Activated T-helper 1 cell treated with anti-CD3 and anti-CD28 coated beads, Interleukin-12 subunit alpha, Interleukin-12 subunit beta, Interleukin-2, Interleukin-4 antibody, amounts not matched to agents 30 ng/mL and 10 ng/mL and 1 ng/mL, durations not matched to agents 14 hours and 24 hours and 36 hours (primary cell): ENCODE results near the gene FURIN. TPM values are rescaled to one million over a fixed set of nuclear protein-coding genes. Genes with fewer than 3 reads are reported as not detected.

ENCODE experiments used
- DNase-seq: peaks from one replicate; pipeline ENCODE4 v3.0.0; 2021; ENCODE audit warnings: low spot score
- H3K27ac Mint-ChIP-seq: one replicate; pipeline ENCODE4 v1.8.0; 2021; ENCODE audit warnings: mild to moderate bottlenecking, mixed read lengths
- H3K27me3 Mint-ChIP-seq: one replicate; pipeline ENCODE4 v1.8.0; 2022; ENCODE audit warnings: mild to moderate bottlenecking, moderate library complexity, mixed read lengths; ENCODE audit not compliant: insufficient read depth
- H3K36me3 Mint-ChIP-seq: one replicate; pipeline ENCODE4 v1.8.0; 2021; ENCODE audit warnings: low read depth, mixed read lengths
- H3K4me1 Mint-ChIP-seq: one replicate; pipeline ENCODE4 v1.8.0; 2021; ENCODE audit warnings: low read depth, mixed read lengths
- H3K4me3 Mint-ChIP-seq: one replicate; pipeline ENCODE4 v1.8.0; 2021; ENCODE audit warnings: mild to moderate bottlenecking, moderate library complexity, mixed read lengths
- H3K9me3 Mint-ChIP-seq: one replicate; pipeline ENCODE4 v1.8.0; 2021; ENCODE audit warnings: mixed read lengths
- intact Hi-C: fragments of 100-400 bp; cut with micrococcal nuclease; formaldehyde crosslinking; loops from one replicate; pipeline ENCODE4 v1.15.1; 2024
- total RNA-seq: library from RNA; stranded (reverse); gene quantifications from 2 replicates; pipeline ENCODE4 v1.2.3, GENCODE V29; 2022

FURIN gene
- total RNA-seq, 1 donor from 2014 or later, result 530 TPM

- Mint-ChIP-seq H3K9me3 (no peaks in the 10 kb centered on the region), H3K4me1 (peaks cover 64% of the 10 kb centered on the region), H3K4me3 (peak overlapping the region; percentile 97), H3K36me3 (peaks cover 78% of the 10 kb centered on the region), H3K27ac (peak overlapping the region; percentile 74), H3K27me3 (no peaks in the 10 kb centered on the region)
- no peak for DNase-seq
- intact Hi-C loops, result no loop called here
Measured at GRCh38 chr15:90875549-90875981, 7.2 kb downstream of the FURIN start.

- peak overlapping the region; percentile 86 for H3K27ac Mint-ChIP-seq
- no peaks in the 10 kb centered on the region for H3K27me3 Mint-ChIP-seq
- peaks cover 76% of the 10 kb centered on the region for H3K36me3 Mint-ChIP-seq
- peak overlapping the region; percentile 97 for H3K4me3 Mint-ChIP-seq
- intact Hi-C loops, result no loop called here
- no peaks in the 10 kb centered on the region for H3K9me3 Mint-ChIP-seq
- peaks cover 60% of the 10 kb centered on the region for H3K4me1 Mint-ChIP-seq
- DNase-seq, result no peak
Measured at GRCh38 chr15:90876046-90876445, 7.7 kb downstream of the FURIN start.

GRCh38 chr15:90876512-90877170 is 8.3 kb downstream of the FURIN start:
- peaks cover 60% of the 10 kb centered on the region for H3K4me1 Mint-ChIP-seq
- peak overlapping the region; percentile 86 for H3K27ac Mint-ChIP-seq
- no peaks in the 10 kb centered on the region for H3K27me3 Mint-ChIP-seq
- H3K4me3 Mint-ChIP-seq, result peak overlapping the region; percentile 75
- no peaks in the 10 kb centered on the region for H3K9me3 Mint-ChIP-seq
- DNase-seq, result no peak
- intact Hi-C loops, result no loop called here
- H3K36me3 Mint-ChIP-seq, result peaks cover 76% of the 10 kb centered on the region

GRCh38 chr15:90877315-90877714 is 8.9 kb downstream of the FURIN start:
- H3K4me3 Mint-ChIP-seq, result peak overlapping the region; percentile 75
- peak overlapping the region; percentile 86 for H3K27ac Mint-ChIP-seq
- DNase-seq, result no peak
- H3K36me3 Mint-ChIP-seq, result peaks cover 74% of the 10 kb centered on the region
- H3K4me1 Mint-ChIP-seq, result peaks cover 60% of the 10 kb centered on the region
- intact Hi-C loops, result no loop called here
- no peaks in the 10 kb centered on the region for H3K9me3 Mint-ChIP-seq
- no peaks in the 10 kb centered on the region for H3K27me3 Mint-ChIP-seq

GRCh38 chr15:90877996-90878395 is 9.6 kb downstream of the FURIN start:
- peak overlapping the region; percentile 75 for H3K4me3 Mint-ChIP-seq
- intact Hi-C loops, result no loop called here
- H3K36me3 Mint-ChIP-seq, result peaks cover 70% of the 10 kb centered on the region
- no peaks in the 10 kb centered on the region for H3K27me3 Mint-ChIP-seq
- no peak for DNase-seq
- peaks cover 65% of the 10 kb centered on the region for H3K4me1 Mint-ChIP-seq
- no peaks in the 10 kb centered on the region for H3K9me3 Mint-ChIP-seq
- H3K27ac Mint-ChIP-seq, result peak overlapping the region; percentile 86

- no peaks in the 10 kb centered on the region for H3K27me3 Mint-ChIP-seq
- intact Hi-C loops, result no loop called here
- H3K4me3 Mint-ChIP-seq, result no peak overlapping the region
- H3K4me1 Mint-ChIP-seq, result peaks cover 67% of the 10 kb centered on the region
- no peaks in the 10 kb centered on the region for H3K9me3 Mint-ChIP-seq
- peaks cover 69% of the 10 kb centered on the region for H3K36me3 Mint-ChIP-seq
- peak overlapping the region; percentile 86 for H3K27ac Mint-ChIP-seq
- DNase-seq, result no peak
Measured at GRCh38 chr15:90878660-90879059, 10.3 kb downstream of the FURIN start.

- Mint-ChIP-seq H3K9me3 (no peaks in the 10 kb centered on the region), H3K36me3 (peaks cover 59% of the 10 kb centered on the region), H3K27ac (peak overlapping the region; percentile 86), H3K4me3 (no peak overlapping the region), H3K4me1 (peaks cover 61% of the 10 kb centered on the region), H3K27me3 (no peaks in the 10 kb centered on the region)
- intact Hi-C loops, result loop anchor here (10.0 kb wide), 1 partner anchor 385 kb away; no protein-coding TSS in a partner anchor
- no peak for DNase-seq
Measured at GRCh38 chr15:90879730-90880366, 11.5 kb downstream of the FURIN start.

GRCh38 chr15:90880381-90881145 is 12.2 kb downstream of the FURIN start:
- Mint-ChIP-seq H3K27ac (peak overlapping the region; percentile 23), H3K27me3 (no peaks in the 10 kb centered on the region), H3K36me3 (peaks cover 55% of the 10 kb centered on the region), H3K4me1 (peaks cover 64% of the 10 kb centered on the region), H3K9me3 (no peaks in the 10 kb centered on the region), H3K4me3 (no peak overlapping the region)
- intact Hi-C loops, result loop anchor here (10.0 kb wide), 1 partner anchor 386 kb away; no protein-coding TSS in a partner anchor
- no peak for DNase-seq

- H3K4me1 Mint-ChIP-seq, result peaks cover 64% of the 10 kb centered on the region
- H3K4me3 Mint-ChIP-seq, result no peak overlapping the region
- no peak for DNase-seq
- peak overlapping the region; percentile 23 for H3K27ac Mint-ChIP-seq
- no peaks in the 10 kb centered on the region for H3K9me3 Mint-ChIP-seq
- H3K36me3 Mint-ChIP-seq, result peaks cover 55% of the 10 kb centered on the region
- intact Hi-C loops, result loop anchor here (10.0 kb wide), 1 partner anchor 387 kb away; no protein-coding TSS in a partner anchor
- no peaks in the 10 kb centered on the region for H3K27me3 Mint-ChIP-seq
Measured at GRCh38 chr15:90881181-90881977, 13.0 kb downstream of the FURIN start.

- peak overlapping the region; percentile 40 for H3K27ac Mint-ChIP-seq
- H3K9me3 Mint-ChIP-seq, result no peaks in the 10 kb centered on the region
- DNase-seq, result no peak
- peaks cover 48% of the 10 kb centered on the region for H3K36me3 Mint-ChIP-seq
- intact Hi-C loops, result loop anchor here (10.0 kb wide), 1 partner anchor 387 kb away; no protein-coding TSS in a partner anchor
- H3K4me3 Mint-ChIP-seq, result no peak overlapping the region
- no peaks in the 10 kb centered on the region for H3K27me3 Mint-ChIP-seq
- peaks cover 62% of the 10 kb centered on the region for H3K4me1 Mint-ChIP-seq
Measured at GRCh38 chr15:90881978-90882721, 13.8 kb downstream of the FURIN start.

GRCh38 chr15:90882781-90883525 is 14.6 kb downstream of the FURIN start:
- no peak for DNase-seq
- peaks cover 46% of the 10 kb centered on the region for H3K36me3 Mint-ChIP-seq
- peak overlapping the region; percentile 47 for H3K4me3 Mint-ChIP-seq
- H3K4me1 Mint-ChIP-seq, result peaks cover 62% of the 10 kb centered on the region
- peak overlapping the region; percentile 88 for H3K27ac Mint-ChIP-seq
- H3K27me3 Mint-ChIP-seq, result no peaks in the 10 kb centered on the region
- intact Hi-C loops, result loop anchor here (1.0 to 10.0 kb wide), 2 partner anchors 9 to 388 kb away; no protein-coding TSS in a partner anchor
- no peaks in the 10 kb centered on the region for H3K9me3 Mint-ChIP-seq
